GM23248 (cell line): ENCODE data around the gene EFCAB7. TPM values are rescaled to one million over a fixed set of nuclear protein-coding genes. Genes with fewer than 3 reads are reported as not detected.

Experiments
- DNase-seq: peaks from one replicate; pipeline ENCODE4 v3.0.0-alpha.2; 2015
- H2AFZ ChIP-seq: fragments of 200-600 bp; sonication (generic); 2 replicates; pipeline ENCODE4 v1.6.1; 2016; ENCODE audit warnings: antibody characterized with exemption
- H3F3A ChIP-seq: fragments of 200-600 bp; sonication (generic); 2 replicates; pipeline ENCODE4 v1.6.1; 2016; ENCODE audit warnings: mild to moderate bottlenecking, antibody characterized with exemption, mixed run types; ENCODE audit not compliant: insufficient read depth
- H3K27ac ChIP-seq: fragments of 200-600 bp; sonication (generic); 2 replicates; pipeline ENCODE4 v1.5.1; 2016; ENCODE audit warnings: mild to moderate bottlenecking
- H3K27me3 ChIP-seq: fragments of 200-600 bp; sonication (generic); replicated peaks from 2 replicates; pipeline ENCODE4 v1.6.1; 2016; ENCODE audit warnings: mild to moderate bottlenecking; ENCODE audit not compliant: insufficient read depth
- H3K36me3 ChIP-seq: fragments of 200-600 bp; sonication (generic); 2 replicates; pipeline ENCODE4 v1.6.1; 2016; ENCODE audit warnings: low read depth, mild to moderate bottlenecking
- H3K4me1 ChIP-seq: fragments of 200-600 bp; sonication (generic); 2 replicates; pipeline ENCODE4 v1.6.1; 2016; ENCODE audit warnings: mild to moderate bottlenecking; ENCODE audit not compliant: insufficient read depth
- H3K4me2 ChIP-seq: fragments of 200-600 bp; sonication (generic); one replicate; pipeline ENCODE4 v1.6.1; 2016; ENCODE audit warnings: mild to moderate bottlenecking; ENCODE audit not compliant: unreplicated experiment
- H3K4me3 ChIP-seq: fragments of 200-600 bp; sonication (generic); 2 replicates; pipeline ENCODE4 v1.5.1; 2016; ENCODE audit warnings: mild to moderate bottlenecking
- H3K79me2 ChIP-seq: fragments of 200-600 bp; sonication (generic); 2 replicates; pipeline ENCODE4 v1.6.1; 2016; ENCODE audit warnings: mild to moderate bottlenecking; ENCODE audit not compliant: insufficient read depth
- H3K9ac ChIP-seq: fragments of 200-600 bp; sonication (generic); 2 replicates; pipeline ENCODE4 v1.6.1; 2016; ENCODE audit warnings: mild to moderate bottlenecking
- H3K9me2 ChIP-seq: fragments of 200-600 bp; sonication (generic); 2 replicates; pipeline ENCODE4 v1.6.1; 2016; ENCODE audit warnings: mixed run types, mild to moderate bottlenecking, moderate library complexity; ENCODE audit not compliant: insufficient read depth
- H3K9me3 ChIP-seq: fragments of 200-600 bp; sonication (generic); one replicate; pipeline ENCODE4 v1.6.1; 2017; ENCODE audit warnings: low read depth
- H4K20me1 ChIP-seq: fragments of 200-600 bp; sonication (generic); 2 replicates; pipeline ENCODE4 v1.6.0; 2016; ENCODE audit not compliant: insufficient read depth
- EZH2 ChIP-seq: fragments of 200-600 bp; sonication (generic); IDR thresholded peaks from 2 replicates; pipeline ENCODE4 v1.6.1; 2018; ENCODE audit warnings: antibody characterized with exemption, mild to moderate bottlenecking; ENCODE audit not compliant: insufficient read depth, poor library complexity, severe bottlenecking
- EZH2phosphoT487 ChIP-seq: fragments of 200-600 bp; sonication (generic); IDR thresholded peaks from 2 replicates; pipeline ENCODE4 v1.6.1; 2018; ENCODE audit warnings: antibody characterized with exemption, moderate library complexity, mild to moderate bottlenecking, low read depth; ENCODE audit not compliant: insufficient read depth
- WGBS, 2 experiments: methylation state at CpG; one replicate each; pipeline ENCODE4 v1.1.6; 2015 to 2017; ENCODE audit warnings: low lambda C conversion rate in 2 of 2, low coverage in 1 of 2; ENCODE audit errors: missing lambda C conversion rate in 2 of 2; 5-methylcytosine and 5-hydroxymethylcytosine counted together
- in situ Hi-C: fragments of 300-500 bp; cut with MboI; formaldehyde crosslinking; loops from 2 replicates; pipeline ENCODE4 v1.15.0; 2020
- polyA plus RNA-seq: library from polyadenylated mRNA; unstranded; fragments of >200 nt; fragmentation: Nextera tagmentation; extraction: Ambion mirVana; gene quantifications from 2 replicates; pipeline ENCODE4 v1.2.1, GENCODE V29; 2016
- small RNA-seq: library from RNA; depleted of rRNA; stranded (forward); fragments of <200 nt; gene quantifications from one replicate; pipeline ENCODE3, GENCODE V24; 2014; ENCODE audit warnings: low read depth, low replicate concordance
- total RNA-seq: library from RNA; depleted of rRNA; stranded (reverse); fragments of >200 nt; shearing (Covaris generic); gene quantifications from 2 replicates; pipeline ENCODE4 v1.2.3, GENCODE V29; 2014; rRNA removed

EFCAB7 gene
- total and polyA plus RNA-seq, 2 experiments from 2014 or later: 6.2 to 37.5 TPM

- H3K9me2 ChIP-seq: no peaks in the 10 kb centered on the region
- H4K20me1 ChIP-seq: no peaks in the 10 kb centered on the region
- no peaks in the 10 kb centered on the region for H3K9me3 ChIP-seq
- in situ Hi-C loops: loop anchor here (10.0 to 25.0 kb wide), 2 partner anchors 513 to 616 kb away; no protein-coding TSS in a partner anchor
- TF ChIP-seq EZH2phosphoT487 (no peak), EZH2 (no peak)
- peak overlapping the region; percentile 48 for H3K27ac ChIP-seq
- H3F3A ChIP-seq: peaks cover 35% of the 10 kb centered on the region; the same call in 1 of the 2 replicates
- peaks cover 51% of the 10 kb centered on the region for H3K79me2 ChIP-seq
- peak; percentile 65 for DNase-seq
- 27 to 29% methylated on average over 6 of the region's 6 CpGs for WGBS, 2 experiments
- no peak overlapping the region for H3K4me2 ChIP-seq
- no peaks in the 10 kb centered on the region for H3K27me3 ChIP-seq
- no peaks in the 10 kb centered on the region for H3K36me3 ChIP-seq
- no peak overlapping the region for H2AFZ ChIP-seq
- H3K9ac ChIP-seq: no peak overlapping the region
- H3K4me1 ChIP-seq: peaks cover 38% of the 10 kb centered on the region
- no peak overlapping the region for H3K4me3 ChIP-seq
Measured at GRCh38 chr1:63621698-63622097, 98.4 kb downstream of the EFCAB7 start.

Small RNA genes lying within 50 kb of the gene (small RNA-seq; reads per million reads assigned to genes)
- not detected for gene RF02105
- not detected for gene RF02106
- not detected for gene RF02107
- not detected for gene RF02108
- not detected for gene RF02109
- gene RF02110: not detected
- not detected for gene RN7SL488P
- gene RNU7-123P: not detected

Other genes with a start within 250 kb of the EFCAB7 start
- not detected in 2 replicates for gene FOXD3, start 201.0 kb upstream of the EFCAB7 start, total RNA-seq
- not detected in 2 replicates for gene FOXD3, start 201.0 kb upstream of the EFCAB7 start, polyA plus RNA-seq
- 8.4 and 12.8 TPM in 2 replicates for gene ALG6, start 155.9 kb upstream of the EFCAB7 start, total RNA-seq
- gene ALG6, start 155.9 kb upstream of the EFCAB7 start, polyA plus RNA-seq: 14.0 and 14.3 TPM in 2 replicates
- 10.3 and 24.4 TPM in 2 replicates for gene ITGB3BP, start 300 bp upstream of the EFCAB7 start, total RNA-seq
- gene ITGB3BP, start 300 bp upstream of the EFCAB7 start, polyA plus RNA-seq: 25.3 and 26.1 TPM in 2 replicates
- gene PGM1, start 69.9 kb downstream of the EFCAB7 start, total RNA-seq: 118 and 128 TPM in 2 replicates
- gene PGM1, start 69.9 kb downstream of the EFCAB7 start, polyA plus RNA-seq: 118 and 123 TPM in 2 replicates